SK-N-SH treated with all-trans-retinoic acid at 6 μM for 48 hours (cell line): Measurements from ENCODE around the gene TACC3.

Source experiments
- OSR1 ChIP-seq: fragments of 250-450 bp; sonication (Bioruptor Pico); IDR thresholded peaks from 2 replicates; pipeline ENCODE4 v1.8.0; 2022; ENCODE audit warnings: moderate library complexity, mild to moderate bottlenecking, inconsistent platforms
- ZFP30 ChIP-seq: fragments of 450-650 bp; formaldehyde crosslinking; IDR thresholded peaks from 2 replicates; pipeline ENCODE4 v1.5.0; 2022; ENCODE audit warnings: mild to moderate bottlenecking, moderate library complexity
- TF ChIP-seq, protein P1 (sequence below): fragments of 250-450 bp; sonication (Bioruptor Pico); IDR thresholded peaks from 2 replicates; pipeline ENCODE4 v1.5.0; 2020; ENCODE audit warnings: mild to moderate bottlenecking, moderate library complexity

DNA sequence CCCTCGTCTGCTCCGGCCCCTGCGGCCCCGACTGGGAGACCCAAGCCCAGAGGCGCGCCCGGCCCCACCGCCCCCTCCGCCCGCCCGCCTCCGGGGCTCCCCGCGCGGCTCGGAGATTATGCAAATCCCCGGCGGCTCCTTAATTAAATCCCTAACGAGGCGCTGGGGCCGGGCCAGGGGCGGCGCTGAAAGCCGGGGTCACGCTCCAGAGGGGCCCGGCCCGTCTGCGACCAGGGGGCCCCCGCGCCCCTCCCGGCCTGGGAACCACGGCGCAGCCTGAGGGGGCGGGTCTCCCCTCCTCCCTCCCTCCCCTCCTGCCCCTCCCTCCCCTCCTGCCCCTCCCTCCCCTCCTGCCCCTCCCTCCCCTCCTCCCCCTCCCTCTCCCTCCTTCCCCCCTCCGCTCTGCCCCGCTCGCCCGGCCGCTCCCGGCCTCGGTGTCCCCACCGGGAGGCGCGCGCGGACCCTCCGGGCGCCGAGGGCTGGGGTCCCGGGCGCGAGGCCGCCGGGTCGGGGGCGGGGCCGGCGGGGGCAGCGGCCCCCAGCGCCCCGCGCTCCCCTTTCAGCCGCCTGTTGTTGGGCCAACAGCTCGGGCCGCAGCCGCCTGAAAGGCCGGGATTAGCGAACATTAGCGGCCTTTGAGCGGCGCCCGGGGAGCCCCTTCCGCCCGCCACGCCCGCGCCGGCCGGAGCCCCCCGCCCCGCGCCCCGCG lies 45.9 kb downstream of the TACC3 start:
- TF ChIP-seq, protein P1, sequence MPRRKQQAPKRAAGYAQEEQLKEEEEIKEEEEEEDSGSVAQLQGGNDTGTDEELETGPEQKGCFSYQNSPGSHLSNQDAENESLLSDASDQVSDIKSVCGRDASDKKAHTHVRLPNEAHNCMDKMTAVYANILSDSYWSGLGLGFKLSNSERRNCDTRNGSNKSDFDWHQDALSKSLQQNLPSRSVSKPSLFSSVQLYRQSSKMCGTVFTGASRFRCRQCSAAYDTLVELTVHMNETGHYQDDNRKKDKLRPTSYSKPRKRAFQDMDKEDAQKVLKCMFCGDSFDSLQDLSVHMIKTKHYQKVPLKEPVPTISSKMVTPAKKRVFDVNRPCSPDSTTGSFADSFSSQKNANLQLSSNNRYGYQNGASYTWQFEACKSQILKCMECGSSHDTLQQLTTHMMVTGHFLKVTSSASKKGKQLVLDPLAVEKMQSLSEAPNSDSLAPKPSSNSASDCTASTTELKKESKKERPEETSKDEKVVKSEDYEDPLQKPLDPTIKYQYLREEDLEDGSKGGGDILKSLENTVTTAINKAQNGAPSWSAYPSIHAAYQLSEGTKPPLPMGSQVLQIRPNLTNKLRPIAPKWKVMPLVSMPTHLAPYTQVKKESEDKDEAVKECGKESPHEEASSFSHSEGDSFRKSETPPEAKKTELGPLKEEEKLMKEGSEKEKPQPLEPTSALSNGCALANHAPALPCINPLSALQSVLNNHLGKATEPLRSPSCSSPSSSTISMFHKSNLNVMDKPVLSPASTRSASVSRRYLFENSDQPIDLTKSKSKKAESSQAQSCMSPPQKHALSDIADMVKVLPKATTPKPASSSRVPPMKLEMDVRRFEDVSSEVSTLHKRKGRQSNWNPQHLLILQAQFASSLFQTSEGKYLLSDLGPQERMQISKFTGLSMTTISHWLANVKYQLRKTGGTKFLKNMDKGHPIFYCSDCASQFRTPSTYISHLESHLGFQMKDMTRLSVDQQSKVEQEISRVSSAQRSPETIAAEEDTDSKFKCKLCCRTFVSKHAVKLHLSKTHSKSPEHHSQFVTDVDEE (CRISPR knock-in tag), result no peak
- TF ChIP-seq OSR1, result no peak
- no peak for TF ChIP-seq ZFP30
